DND-41 (cell line): Measurements from ENCODE around the gene SAP30L.

Source experiments
- EZH2 ChIP-seq: IDR thresholded peaks from 3 replicates; pipeline ENCODE4 v1.6.1; 2012; ENCODE audit warnings: borderline replicate concordance, low read depth, mild to moderate bottlenecking, moderate library complexity, low read length, inconsistent platforms; ENCODE audit not compliant: severe bottlenecking
- TF ChIP-seq, protein P1 (sequence below): IDR thresholded peaks from 2 replicates; pipeline ENCODE4 v1.5.1; 2012; ENCODE audit warnings: borderline replicate concordance, low read length, moderate library complexity, mild to moderate bottlenecking; ENCODE audit not compliant: poor library complexity, severe bottlenecking; ENCODE audit errors: extremely low read depth

DNA sequence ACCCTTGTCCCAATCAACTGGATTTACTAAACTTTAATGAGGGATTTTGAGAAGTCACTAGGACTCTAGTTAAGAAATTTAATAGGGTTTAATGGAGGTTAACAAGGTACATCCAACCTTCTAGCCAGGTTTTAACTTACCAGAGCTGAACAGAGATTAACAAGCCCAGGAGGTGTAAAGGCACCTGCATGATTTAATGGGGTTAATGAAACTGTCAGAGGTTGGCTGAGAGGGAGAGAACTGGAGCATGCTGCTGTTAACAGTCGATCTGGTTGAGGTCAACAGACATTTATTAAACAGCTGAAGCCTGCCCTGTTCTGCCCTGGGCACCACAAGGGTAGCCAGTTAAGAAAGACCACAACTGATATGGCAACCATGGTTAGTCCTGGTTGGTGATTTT, 18.6 kb downstream of the SAP30L start:
- TF ChIP-seq, protein P1, sequence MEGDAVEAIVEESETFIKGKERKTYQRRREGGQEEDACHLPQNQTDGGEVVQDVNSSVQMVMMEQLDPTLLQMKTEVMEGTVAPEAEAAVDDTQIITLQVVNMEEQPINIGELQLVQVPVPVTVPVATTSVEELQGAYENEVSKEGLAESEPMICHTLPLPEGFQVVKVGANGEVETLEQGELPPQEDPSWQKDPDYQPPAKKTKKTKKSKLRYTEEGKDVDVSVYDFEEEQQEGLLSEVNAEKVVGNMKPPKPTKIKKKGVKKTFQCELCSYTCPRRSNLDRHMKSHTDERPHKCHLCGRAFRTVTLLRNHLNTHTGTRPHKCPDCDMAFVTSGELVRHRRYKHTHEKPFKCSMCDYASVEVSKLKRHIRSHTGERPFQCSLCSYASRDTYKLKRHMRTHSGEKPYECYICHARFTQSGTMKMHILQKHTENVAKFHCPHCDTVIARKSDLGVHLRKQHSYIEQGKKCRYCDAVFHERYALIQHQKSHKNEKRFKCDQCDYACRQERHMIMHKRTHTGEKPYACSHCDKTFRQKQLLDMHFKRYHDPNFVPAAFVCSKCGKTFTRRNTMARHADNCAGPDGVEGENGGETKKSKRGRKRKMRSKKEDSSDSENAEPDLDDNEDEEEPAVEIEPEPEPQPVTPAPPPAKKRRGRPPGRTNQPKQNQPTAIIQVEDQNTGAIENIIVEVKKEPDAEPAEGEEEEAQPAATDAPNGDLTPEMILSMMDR, result no peak
- no peak for TF ChIP-seq EZH2
